Osteoblast (primary cell): ENCODE data around the gene EIF3I. TPM values are rescaled to one million over a fixed set of nuclear protein-coding genes. Genes with fewer than 3 reads are reported as not detected.

ENCODE experiments used
- DNase-seq: peaks from one replicate; pipeline ENCODE4 v3.0.0; 2011; ENCODE audit warnings: low spot score, mixed read lengths; ENCODE audit not compliant: insufficient read length; ENCODE audit errors: missing footprints
- H2AFZ ChIP-seq: 2 replicates; pipeline ENCODE4 v1.6.0; 2011; ENCODE audit warnings: mild to moderate bottlenecking, low read length
- H3K27ac ChIP-seq: 2 replicates; pipeline ENCODE4 v1.5.1; 2011; ENCODE audit warnings: mild to moderate bottlenecking, low read depth, low read length, moderate library complexity
- H3K27me3 ChIP-seq: 2 replicates; pipeline ENCODE4 v1.6.0; 2012; ENCODE audit warnings: mild to moderate bottlenecking, control low read depth, inconsistent platforms, low read length, moderate library complexity; ENCODE audit not compliant: insufficient read depth
- H3K36me3 ChIP-seq: 2 replicates; pipeline ENCODE4 v1.5.1; 2011; ENCODE audit warnings: mild to moderate bottlenecking, low read length, control low read depth, moderate library complexity; ENCODE audit not compliant: insufficient read depth
- H3K4me1 ChIP-seq: 2 replicates; pipeline ENCODE4 v1.5.1; 2011; ENCODE audit warnings: mild to moderate bottlenecking, low read length, control low read depth, moderate library complexity; ENCODE audit not compliant: insufficient read depth
- H3K4me2 ChIP-seq: 2 replicates; pipeline ENCODE4 v1.6.0; 2011; ENCODE audit warnings: mild to moderate bottlenecking, low read length; ENCODE audit not compliant: insufficient read depth
- H3K4me3 ChIP-seq: fragments of 200-600 bp; sonication (generic); 3 replicates; pipeline ENCODE4 v1.5.1; 2012; ENCODE audit warnings: mild to moderate bottlenecking, low read length, inconsistent platforms; ENCODE audit not compliant: insufficient read depth
- H3K79me2 ChIP-seq: 2 replicates; pipeline ENCODE4 v1.6.0; 2012; ENCODE audit warnings: mild to moderate bottlenecking, low read length, control low read depth, inconsistent platforms; ENCODE audit not compliant: insufficient read depth
- H3K9me3 ChIP-seq: 2 replicates; pipeline ENCODE4 v1.5.1; 2011; ENCODE audit warnings: low read depth, low read length, control low read depth
- H4K20me1 ChIP-seq: 2 replicates; pipeline ENCODE4 v1.6.0; 2012; ENCODE audit warnings: mild to moderate bottlenecking, low read length, control low read depth; ENCODE audit not compliant: insufficient read depth
- total RNA-seq: library from RNA; depleted of rRNA; stranded (reverse); fragments of >200 nt; gene quantifications from 2 replicates; pipeline ENCODE4 v1.2.3, GENCODE V29; 2012
- TF ChIP-seq, protein P1 (sequence below): IDR thresholded peaks from 2 replicates; pipeline ENCODE4 v1.5.1; 2011; ENCODE audit warnings: mild to moderate bottlenecking, low read depth, low read length, moderate library complexity; ENCODE audit errors: extremely low read depth

Gene EIF3I
- total RNA-seq, 1 donor: 253 TPM

DNA sequence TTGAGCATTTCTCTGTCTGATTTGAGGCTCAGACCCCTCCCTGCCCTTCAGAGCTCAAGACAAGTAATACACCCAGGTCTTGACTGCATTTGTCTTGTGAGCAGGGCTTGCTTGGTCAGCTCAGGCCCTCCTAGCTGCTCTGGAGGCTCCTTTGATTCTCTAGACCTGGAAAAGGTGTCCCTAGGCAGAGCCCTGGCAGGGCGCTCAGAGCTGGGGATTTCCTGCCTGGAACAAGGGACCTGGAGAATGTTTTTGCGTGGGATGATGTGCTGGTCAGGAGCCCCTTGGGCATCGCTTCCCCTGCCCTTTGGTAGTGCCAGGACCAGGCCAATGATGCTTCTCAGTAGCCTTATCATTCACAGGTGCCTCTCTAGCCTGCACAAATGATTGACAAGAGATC lies 26.7 kb upstream of the EIF3I start:
- H3K36me3 ChIP-seq: peaks cover 84% of the 10 kb centered on the region
- no peak overlapping the region for H3K4me3 ChIP-seq
- H3K4me1 ChIP-seq: peaks cover 22% of the 10 kb centered on the region
- no peak overlapping the region for H2AFZ ChIP-seq
- H3K4me2 ChIP-seq: no peak overlapping the region
- H3K9me3 ChIP-seq: no peaks in the 10 kb centered on the region
- H4K20me1 ChIP-seq: peaks cover 43% of the 10 kb centered on the region
- no peaks in the 10 kb centered on the region for H3K27me3 ChIP-seq
- peaks cover 11% of the 10 kb centered on the region for H3K79me2 ChIP-seq
- H3K27ac ChIP-seq: no peak overlapping the region
- no peak for DNase-seq
- TF ChIP-seq, protein P1, sequence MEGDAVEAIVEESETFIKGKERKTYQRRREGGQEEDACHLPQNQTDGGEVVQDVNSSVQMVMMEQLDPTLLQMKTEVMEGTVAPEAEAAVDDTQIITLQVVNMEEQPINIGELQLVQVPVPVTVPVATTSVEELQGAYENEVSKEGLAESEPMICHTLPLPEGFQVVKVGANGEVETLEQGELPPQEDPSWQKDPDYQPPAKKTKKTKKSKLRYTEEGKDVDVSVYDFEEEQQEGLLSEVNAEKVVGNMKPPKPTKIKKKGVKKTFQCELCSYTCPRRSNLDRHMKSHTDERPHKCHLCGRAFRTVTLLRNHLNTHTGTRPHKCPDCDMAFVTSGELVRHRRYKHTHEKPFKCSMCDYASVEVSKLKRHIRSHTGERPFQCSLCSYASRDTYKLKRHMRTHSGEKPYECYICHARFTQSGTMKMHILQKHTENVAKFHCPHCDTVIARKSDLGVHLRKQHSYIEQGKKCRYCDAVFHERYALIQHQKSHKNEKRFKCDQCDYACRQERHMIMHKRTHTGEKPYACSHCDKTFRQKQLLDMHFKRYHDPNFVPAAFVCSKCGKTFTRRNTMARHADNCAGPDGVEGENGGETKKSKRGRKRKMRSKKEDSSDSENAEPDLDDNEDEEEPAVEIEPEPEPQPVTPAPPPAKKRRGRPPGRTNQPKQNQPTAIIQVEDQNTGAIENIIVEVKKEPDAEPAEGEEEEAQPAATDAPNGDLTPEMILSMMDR: no peak

DNA sequence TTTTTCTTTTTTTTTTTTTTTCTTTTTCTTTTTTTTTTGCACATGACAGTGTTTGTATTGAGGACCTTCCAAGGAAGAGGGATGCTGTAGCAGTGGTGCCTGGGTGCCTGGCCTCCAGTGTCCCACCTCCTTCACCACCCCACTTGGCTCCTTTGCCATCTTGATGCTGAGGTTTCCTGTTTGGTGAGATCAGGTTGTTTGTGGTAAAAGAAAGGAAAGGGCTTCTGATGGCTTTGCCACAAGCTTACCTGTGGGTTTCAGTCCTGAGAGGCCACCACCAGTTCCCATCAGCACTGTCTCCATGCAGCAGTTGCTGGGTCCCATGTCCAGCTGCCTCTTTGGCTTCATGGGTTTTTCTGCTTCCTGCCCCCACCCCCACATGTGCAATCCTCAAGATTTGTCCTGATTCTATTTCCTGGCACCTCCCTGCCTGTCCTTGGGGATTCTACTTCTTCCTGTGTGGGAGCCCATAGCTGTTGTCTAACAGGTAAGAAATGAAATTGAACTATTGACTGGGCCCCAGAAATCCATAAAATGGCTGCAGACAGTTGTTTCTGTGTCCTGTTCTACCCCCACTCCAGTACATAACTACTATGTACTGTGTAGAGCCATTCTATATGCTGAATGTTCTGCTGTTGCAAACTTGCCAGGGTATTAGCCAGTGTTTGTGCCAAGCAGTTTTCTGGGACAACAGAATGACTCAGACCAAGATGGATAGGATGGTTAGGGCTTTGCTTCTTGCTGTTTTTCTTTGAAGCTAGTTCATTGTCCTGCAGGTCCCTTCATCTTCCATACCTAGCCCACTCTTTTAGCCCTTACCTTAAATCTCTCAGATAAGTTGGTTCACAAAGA lies 26.0 kb upstream of the EIF3I start:
- Histone ChIP-seq H2AFZ (no peak overlapping the region), H3K9me3 (no peaks in the 10 kb centered on the region), H3K4me3 (no peak overlapping the region), H3K4me2 (no peak overlapping the region), H3K27me3 (no peaks in the 10 kb centered on the region), H4K20me1 (peaks cover 40% of the 10 kb centered on the region), H3K36me3 (peaks cover 79% of the 10 kb centered on the region), H3K27ac (peak overlapping the region; percentile 5), H3K79me2 (peaks cover 9% of the 10 kb centered on the region), H3K4me1 (peaks cover 28% of the 10 kb centered on the region)
- DNase-seq: no peak
- TF ChIP-seq, protein P1: no peak

DNA sequence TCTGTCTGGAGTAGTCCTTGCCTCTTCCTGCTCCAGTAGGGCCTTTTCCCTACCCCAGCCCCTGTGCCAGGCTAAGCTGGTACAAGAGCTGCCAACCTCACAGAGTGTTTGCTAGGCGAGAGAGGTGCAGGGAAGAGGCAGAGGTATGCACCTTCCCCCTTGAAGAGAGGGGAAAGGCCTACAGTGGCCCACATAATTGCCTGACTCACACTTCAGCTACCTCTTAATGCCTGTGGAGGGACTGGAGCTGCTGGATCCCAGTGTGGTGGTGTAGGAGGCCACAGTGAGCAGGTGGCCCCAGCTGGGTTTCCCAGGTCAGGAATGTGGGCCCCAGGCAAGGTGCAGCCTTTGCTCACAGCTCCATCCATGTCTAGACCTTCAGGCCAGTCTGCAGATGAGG lies 25.1 kb upstream of the EIF3I start:
- Histone ChIP-seq H3K27ac (peak overlapping the region; percentile 5), H3K36me3 (peaks cover 71% of the 10 kb centered on the region), H3K27me3 (no peaks in the 10 kb centered on the region), H3K9me3 (no peaks in the 10 kb centered on the region), H3K4me3 (no peak overlapping the region), H3K4me2 (no peak overlapping the region), H3K4me1 (peaks cover 34% of the 10 kb centered on the region), H3K79me2 (peaks cover 7% of the 10 kb centered on the region), H2AFZ (no peak overlapping the region), H4K20me1 (peaks cover 32% of the 10 kb centered on the region)
- no peak for DNase-seq
- TF ChIP-seq, protein P1: no peak

DNA sequence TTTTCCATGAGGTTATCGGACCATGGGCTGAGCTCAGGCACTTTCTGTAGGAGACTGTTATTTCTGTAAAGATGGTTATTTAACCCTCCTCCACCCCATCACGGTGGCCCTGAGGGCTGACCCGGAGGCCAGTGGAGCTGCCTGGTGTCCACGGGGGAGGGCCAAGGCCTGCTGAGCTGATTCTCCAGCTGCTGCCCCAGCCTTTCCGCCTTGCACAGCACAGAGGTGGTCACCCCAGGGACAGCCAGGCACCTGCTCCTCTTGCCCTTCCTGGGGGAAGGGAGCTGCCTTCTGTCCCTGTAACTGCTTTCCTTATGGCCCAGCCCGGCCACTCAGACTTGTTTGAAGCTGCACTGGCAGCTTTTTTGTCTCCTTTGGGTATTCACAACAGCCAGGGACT lies 24.4 kb upstream of the EIF3I start:
- Histone ChIP-seq H3K4me1 (peaks cover 34% of the 10 kb centered on the region), H3K79me2 (no peaks in the 10 kb centered on the region), H3K27me3 (no peaks in the 10 kb centered on the region), H2AFZ (no peak overlapping the region), H3K27ac (no peak overlapping the region), H3K36me3 (peaks cover 63% of the 10 kb centered on the region), H3K4me3 (no peak overlapping the region), H3K9me3 (no peaks in the 10 kb centered on the region), H3K4me2 (no peak overlapping the region), H4K20me1 (peaks cover 32% of the 10 kb centered on the region)
- no peak for DNase-seq
- TF ChIP-seq, protein P1: no peak
